NCI-H146 treated with DMSO at 0.1 percent for 48 hours (cell line): ENCODE data around the gene DCDC2B.
A peak's percentile ranks its signal among the peaks of the same experiment; 100 is the strongest.

Source experiments
- DNase-seq: peaks from one replicate; lab custom pipeline; 2025; ENCODE audit not compliant: unreplicated experiment; lab: John Stamatoyannopoulos, UW

DCDC2B gene

GRCh38 chr1:32195972-32196823, 12.7 kb upstream of the DCDC2B start:
- no peak for DNase-seq

GRCh38 chr1:32197074-32197473, 11.8 kb upstream of the DCDC2B start:
- no peak for DNase-seq

- no peak for DNase-seq
Observed at GRCh38 chr1:32197837-32198236, 11.1 kb upstream of the DCDC2B start.

- no peak for DNase-seq
Observed at GRCh38 chr1:32198237-32199042, 10.4 kb upstream of the DCDC2B start.

- DNase-seq = no peak
Observed at GRCh38 chr1:32199043-32199716, 9.7 kb upstream of the DCDC2B start.

- DNase-seq = peak; percentile 1
Observed at GRCh38 chr1:32199717-32200072, 9.2 kb upstream of the DCDC2B start.

GRCh38 chr1:32200226-32201010, 8.5 kb upstream of the DCDC2B start, which contains the start of gene CCDC28B:
TSS of gene CCDC28B (plus strand) at chr1:32200595. CDS start at chr1:32201936, 1,341 bp downstream.
- peak; percentile 44 for DNase-seq

GRCh38 chr1:32201011-32201855, 7.7 kb upstream of the DCDC2B start:
- peak; percentile 5 for DNase-seq

- DNase-seq = no peak
Observed at GRCh38 chr1:32204943-32205361, 3.9 kb upstream of the DCDC2B start.

- peak; percentile 73 for DNase-seq
Observed at GRCh38 chr1:32205401-32206370, 3.2 kb upstream of the DCDC2B start, which contains the start of gene IQCC. TSS of gene IQCC (plus strand) at chr1:32205671. CDS start at chr1:32205682, 11 bp downstream.

- DNase-seq = no peak
Observed at GRCh38 chr1:32208469-32208868, 420 bp upstream of the DCDC2B start.

- DNase-seq = no peak
Observed at GRCh38 chr1:32215629-32216480, 7.0 kb downstream of the DCDC2B start.

GRCh38 chr1:32216566-32216965, 7.7 kb downstream of the DCDC2B start:
- no peak for DNase-seq

GRCh38 chr1:32219022-32219421, 10.1 kb downstream of the DCDC2B start:
- DNase-seq = no peak

- DNase-seq = no peak
Observed at GRCh38 chr1:32220746-32221580, 12.1 kb downstream of the DCDC2B start.

- no peak for DNase-seq
Observed at GRCh38 chr1:32221581-32221979, 12.7 kb downstream of the DCDC2B start.
